HG03135 (cell line): Measurements from ENCODE around the gene BRINP3.

Source experiments
- ATAC-seq: cut with Tn5 transposase; IDR thresholded peaks from one replicate; pipeline ENCODE4 v1.9.1; 2021; ENCODE audit warnings: mild to moderate bottlenecking, moderate library complexity; ENCODE audit not compliant: unreplicated experiment

Gene BRINP3

DNA sequence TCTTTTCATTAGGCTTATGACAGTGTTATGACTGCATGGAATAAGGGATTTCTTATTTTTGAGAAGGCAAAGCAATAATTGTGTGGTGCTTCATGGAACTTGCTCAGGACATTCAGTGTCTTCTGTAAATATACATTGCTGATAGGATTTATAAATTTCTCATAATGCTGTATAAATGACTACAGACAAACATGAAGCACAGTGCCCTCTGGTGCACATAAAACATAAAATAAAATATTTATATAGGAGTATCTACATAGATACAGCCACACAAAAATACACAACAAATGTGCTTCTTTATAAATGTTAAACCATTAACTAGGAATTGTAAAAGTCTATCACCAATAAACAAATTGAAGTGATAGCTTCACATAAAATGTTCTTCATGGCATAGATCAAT lies 24.1 kb downstream of the BRINP3 start:
- no peak for ATAC-seq

- ATAC-seq, result no peak
Observed at GRCh38 chr1:190452272-190452848, 25.3 kb downstream of the BRINP3 start.

DNA sequence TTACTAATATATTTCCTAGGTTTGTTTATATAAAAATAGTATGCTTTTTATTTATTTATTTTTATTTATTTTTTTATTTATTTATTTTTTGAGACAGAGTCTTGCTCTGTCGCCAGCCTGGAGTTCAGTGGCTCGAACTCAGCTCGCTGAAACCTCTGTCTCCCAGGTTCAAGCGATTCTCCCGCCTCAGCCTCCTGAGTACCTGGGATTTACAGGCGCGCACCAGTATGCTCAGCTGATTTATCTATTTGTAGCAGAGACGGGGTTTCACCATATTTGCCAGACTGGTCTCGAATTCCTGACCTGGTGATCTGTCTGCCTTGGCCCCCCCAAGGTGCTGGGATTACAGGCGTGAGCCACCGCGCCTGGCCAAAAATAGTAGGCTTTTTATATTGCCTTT lies 33.2 kb downstream of the BRINP3 start:
- no peak for ATAC-seq

GRCh38 chr1:190439447-190439846 lies 38.2 kb downstream of the BRINP3 start:
- ATAC-seq, result no peak

GRCh38 chr1:190436615-190437014 lies 41.0 kb downstream of the BRINP3 start:
- no peak for ATAC-seq

DNA sequence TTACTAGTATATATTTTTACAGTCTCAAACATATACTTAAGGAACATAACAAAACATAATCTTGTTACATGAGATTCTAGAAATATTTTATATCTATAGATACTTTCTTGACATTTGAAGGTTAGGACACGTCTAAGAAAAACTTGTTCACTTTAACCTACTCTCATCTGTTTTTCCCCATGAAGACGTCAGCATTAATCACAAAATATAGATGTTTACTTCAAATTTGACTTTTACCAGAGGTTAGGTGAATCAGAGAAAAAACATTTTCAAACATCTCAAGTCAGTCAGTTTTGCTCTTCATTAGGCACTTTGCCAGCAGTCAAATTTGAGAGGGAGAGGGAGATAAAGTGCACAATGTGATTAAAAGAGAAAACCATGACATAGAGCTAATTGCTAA lies 47.7 kb downstream of the BRINP3 start:
- ATAC-seq, result no peak

DNA sequence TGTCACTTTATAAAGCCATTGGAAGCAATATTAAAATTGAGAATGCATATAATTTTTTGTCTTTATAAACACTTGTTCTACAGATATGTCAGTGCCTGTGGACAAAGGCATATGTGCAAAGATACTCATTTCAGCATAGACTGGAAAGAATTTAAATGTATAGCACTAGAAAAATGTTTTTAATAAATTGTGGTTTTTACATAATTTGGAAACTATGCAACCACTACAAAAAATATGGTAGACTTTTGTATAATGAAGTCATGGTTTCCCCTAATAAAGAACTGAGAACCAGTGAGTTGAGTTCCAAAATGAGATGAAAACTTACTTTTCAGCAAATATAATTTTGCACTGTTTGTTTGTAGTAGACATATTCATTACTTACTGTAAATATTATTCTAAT lies 48.5 kb downstream of the BRINP3 start:
- ATAC-seq, result no peak

DNA sequence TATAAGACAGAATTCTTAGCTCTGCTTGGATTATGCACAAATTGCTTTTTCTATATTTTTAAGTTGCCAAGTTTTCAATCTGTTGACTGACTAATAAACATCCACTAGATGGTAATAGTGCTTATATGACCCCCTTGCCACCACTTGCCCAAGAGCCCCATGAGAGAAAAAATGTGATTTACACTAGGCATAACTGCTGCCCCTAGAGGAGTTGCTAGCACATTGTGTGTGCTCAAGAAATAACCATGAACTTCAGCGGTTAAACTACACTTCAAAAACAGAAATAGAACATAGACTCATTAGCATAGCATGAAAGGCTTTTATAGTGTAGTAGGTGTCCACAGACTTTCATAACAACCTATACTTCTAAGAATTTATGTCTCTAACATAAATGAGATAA lies 61.4 kb downstream of the BRINP3 start:
- no peak for ATAC-seq

DNA sequence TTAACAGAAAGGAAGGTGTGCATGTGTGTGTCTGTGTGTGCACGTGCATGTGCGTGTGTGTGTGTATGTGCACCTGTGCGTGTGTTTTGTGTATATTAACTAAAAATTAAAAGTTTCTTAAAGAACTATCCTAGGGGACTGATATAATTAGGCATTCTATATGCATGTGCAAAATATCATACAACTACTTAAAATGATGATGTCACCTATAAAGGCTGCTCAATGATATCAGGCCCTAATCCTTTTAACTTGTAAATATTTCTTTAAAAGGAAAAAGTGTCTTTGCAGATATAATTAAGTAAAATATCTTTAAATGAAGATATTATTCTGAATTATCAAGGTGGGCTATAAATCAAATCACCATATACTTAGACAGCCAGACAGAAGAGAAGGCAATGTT lies 64.5 kb downstream of the BRINP3 start:
- no peak for ATAC-seq

DNA sequence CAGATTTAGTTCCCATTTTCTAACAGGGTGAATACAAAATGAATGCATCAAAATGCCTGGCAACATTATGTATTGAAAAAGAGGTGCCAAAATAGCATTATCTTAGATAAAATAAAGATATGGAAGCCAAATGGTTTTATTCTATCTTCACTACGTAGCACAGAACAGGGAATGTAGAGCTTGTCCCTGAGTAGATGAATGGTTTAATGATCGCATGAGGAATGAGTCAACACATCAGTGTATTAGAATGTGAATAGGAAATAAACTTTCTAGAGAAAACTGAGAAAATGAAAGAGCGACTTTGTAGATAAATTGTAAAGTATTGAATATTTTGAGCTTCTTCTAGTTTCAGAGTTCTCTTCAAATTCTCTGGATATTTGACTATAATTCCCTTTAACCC lies 74.3 kb downstream of the BRINP3 start:
- ATAC-seq, result no peak

DNA sequence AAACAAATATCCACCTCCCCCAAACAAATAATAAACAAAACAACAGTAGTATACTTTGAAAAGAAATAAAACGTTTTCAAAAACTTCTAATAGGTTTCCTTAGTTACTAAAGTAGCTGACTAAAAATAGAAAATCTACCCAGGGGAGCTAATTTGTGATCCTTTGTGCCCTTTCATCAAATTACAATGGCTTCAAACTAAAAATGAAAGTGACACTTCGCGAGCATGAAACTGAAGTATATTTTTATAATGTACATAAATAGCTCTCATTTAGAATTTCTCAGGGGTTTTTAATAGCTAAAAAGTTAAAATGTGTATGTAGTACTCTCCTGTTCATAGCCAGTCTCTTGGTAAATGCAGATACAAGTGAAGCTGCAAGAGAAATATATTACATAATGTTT lies 78.4 kb downstream of the BRINP3 start:
- no peak for ATAC-seq

GRCh38 chr1:190391582-190391981 lies 86.1 kb downstream of the BRINP3 start:
- no peak for ATAC-seq

DNA sequence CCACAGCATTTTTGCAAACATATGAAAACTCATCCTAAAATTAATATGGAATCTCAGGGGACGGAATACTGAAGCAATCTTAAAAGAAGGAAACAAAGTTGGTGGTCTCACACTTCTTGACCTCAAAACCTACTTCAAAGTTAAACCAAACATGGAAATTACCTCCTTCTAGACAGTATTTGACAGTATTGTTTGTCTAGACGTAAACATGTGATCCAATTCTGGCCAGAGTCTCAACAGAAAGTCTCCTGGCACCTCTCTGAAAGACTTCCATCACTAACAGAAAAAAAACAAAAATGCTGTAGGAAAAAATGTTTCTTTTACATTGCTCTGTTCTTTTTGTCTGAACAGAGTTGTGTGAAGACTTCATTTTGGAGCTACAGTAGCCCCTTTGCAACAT lies 99.7 kb downstream of the BRINP3 start:
- ATAC-seq, result no peak

DNA sequence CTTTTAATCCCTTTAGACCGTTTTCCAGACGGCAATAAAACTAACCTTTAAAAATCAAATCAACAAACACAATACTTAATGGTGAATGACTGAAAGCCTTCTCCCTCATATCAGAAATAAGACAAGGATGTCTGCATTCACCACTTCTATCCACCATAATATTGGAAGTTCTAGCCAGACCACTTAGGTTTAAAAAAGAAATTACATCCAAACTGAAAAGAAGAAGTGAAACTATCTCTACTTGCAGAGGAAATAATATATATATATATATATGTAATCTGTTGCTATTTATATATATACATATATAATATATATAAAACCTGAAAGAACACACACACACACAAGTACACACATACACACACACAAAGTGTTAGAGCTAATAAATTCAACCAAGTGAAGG lies 100.4 kb downstream of the BRINP3 start:
- no peak for ATAC-seq

DNA sequence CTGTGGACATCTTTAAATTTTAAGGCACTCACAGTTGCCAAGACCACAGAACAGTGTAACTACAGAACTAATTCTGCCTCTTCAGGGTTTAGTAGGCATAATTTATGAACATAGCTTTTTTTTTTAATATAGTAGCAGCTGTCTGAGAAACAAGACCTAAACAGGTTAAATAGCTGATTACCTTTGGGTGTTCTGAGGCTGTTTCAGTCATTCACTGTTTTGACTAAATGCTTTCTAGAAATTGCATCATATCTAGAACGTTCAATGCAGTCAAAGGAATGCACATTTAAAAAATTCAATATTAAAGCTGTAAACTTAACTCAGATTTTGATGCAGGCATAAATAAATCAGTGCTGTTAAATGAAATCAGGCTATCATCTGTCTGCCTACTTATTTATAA lies 101.6 kb downstream of the BRINP3 start:
- ATAC-seq, result no peak

DNA sequence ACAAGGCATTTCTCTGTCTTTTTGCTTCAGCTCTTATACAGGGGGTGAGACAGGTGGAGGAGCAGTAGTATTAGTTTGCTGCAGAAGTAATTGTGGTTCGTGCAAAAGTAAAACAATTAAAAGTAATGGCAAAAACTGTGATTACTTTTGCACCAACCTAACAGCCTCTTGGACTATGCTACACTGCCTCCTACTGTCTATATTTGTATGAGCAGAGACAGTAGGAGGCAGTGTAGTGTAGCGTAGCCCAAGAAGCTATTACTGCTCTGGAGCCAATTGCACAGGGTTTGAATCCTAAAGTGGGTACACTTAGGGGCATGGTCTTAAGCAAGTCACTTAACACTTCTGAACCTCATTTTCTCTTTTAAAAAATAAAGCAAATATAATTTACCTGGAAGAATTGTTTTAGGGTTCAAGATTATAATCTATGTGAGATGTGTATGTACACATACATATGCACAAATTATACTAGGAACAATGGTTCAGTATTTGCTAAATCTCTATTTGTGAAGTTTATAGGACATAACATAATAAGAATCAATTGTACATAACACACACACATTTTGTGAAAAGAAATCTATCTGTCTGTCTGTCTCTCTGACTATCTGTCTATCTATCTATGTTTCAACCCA lies 103.8 kb downstream of the BRINP3 start:
- no peak for ATAC-seq

- no peak for ATAC-seq
Observed at GRCh38 chr1:190367200-190367599, 110.5 kb downstream of the BRINP3 start.

GRCh38 chr1:190365283-190365682 lies 112.4 kb downstream of the BRINP3 start:
- ATAC-seq, result no peak

DNA sequence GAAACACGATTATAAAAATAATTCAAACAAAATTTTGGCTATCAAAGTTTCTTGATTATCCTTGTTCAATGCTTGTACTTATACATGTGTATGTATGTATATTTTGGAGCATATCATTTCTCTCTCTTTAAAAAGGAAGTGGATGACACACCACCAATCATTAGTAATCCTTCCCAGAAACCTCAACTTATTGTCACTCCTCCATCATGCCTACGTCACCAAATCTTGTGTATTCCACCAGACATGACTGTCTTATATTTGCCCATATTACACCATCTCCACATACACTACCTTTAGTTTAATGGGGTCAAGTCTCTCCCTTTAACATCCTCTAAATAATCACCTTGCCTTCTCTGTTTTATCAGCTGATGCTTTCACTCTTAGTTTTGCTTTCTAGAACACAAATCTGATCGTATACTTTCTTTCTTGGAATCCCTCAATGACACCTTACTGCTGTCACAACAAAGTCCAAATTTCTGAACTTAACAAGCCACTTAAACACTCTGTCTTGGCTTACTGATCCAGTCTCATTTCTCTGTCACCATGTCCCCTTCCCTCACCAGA lies 124.0 kb downstream of the BRINP3 start:
- no peak for ATAC-seq

DNA sequence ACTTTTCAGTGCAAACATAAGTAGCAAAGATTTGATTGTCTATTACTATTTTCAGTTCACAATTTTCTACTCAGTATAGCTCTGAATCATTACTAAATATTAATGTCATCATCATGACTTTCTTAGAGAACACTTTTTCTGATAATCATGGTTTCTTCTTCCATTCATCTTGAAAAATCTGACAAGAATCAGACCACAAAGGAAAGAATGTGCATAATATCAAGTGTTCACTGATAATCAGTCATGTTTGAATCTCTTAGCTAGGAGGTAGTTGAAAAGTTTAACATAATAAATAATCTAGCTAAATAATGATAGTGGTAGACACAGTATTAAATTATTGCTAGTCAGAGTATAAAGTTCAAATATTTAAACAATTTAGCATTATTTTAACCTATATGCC lies 133.2 kb downstream of the BRINP3 start:
- no peak for ATAC-seq

DNA sequence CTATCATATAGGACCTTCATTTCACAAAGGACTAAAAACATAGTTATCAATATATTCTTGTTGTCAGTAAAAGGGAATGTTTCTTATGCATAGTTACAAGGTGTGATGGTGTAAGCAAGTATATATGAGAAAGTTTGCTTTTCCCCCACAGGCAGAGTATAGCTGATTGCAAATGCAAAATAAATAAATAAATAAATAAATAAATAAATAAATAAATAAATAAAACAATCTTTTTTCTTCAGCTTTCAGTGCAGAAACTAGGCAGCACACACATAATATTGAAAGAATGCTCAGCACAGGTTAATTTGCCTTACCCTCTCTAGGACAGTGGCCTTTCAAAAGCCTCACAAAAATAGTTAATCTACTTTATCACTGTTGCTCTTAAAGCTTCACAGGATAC lies 138.8 kb downstream of the BRINP3 start:
- no peak for ATAC-seq

DNA sequence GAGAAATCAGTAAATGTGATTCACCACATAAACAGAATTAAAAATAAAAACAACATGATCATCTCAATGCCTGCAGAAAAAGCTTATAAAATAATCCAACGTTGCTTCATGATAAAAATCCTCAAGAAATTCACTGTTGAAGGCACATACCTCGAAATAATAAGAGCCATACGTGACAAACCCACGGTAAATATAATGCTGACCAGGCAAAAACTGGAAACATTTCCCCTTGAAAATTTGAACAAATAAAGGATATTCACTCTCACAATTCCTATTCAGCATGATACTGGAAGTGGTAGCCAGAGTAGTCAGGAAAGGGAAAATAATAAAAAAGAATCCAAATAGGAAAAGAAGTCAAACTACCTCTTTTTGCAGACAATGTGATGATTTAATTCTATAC lies 148.8 kb downstream of the BRINP3 start:
- no peak for ATAC-seq

- no peak for ATAC-seq
Observed at GRCh38 chr1:190328361-190328760, 149.3 kb downstream of the BRINP3 start.
